CD4-positive, alpha-beta T cell treated with Interleukin-4 for 4 hours (primary cell): Measurements from ENCODE around the gene VSTM2B.
"Not testable (repeated sequence)": the region's sequence is repeated elsewhere in the genome, so short reads cannot be mapped to it uniquely, and the experiment has no call there.

Experiments used
- DNase-seq: peaks from one replicate; pipeline ENCODE4 v3.0.0-alpha.2; 2020

Gene VSTM2B

DNA sequence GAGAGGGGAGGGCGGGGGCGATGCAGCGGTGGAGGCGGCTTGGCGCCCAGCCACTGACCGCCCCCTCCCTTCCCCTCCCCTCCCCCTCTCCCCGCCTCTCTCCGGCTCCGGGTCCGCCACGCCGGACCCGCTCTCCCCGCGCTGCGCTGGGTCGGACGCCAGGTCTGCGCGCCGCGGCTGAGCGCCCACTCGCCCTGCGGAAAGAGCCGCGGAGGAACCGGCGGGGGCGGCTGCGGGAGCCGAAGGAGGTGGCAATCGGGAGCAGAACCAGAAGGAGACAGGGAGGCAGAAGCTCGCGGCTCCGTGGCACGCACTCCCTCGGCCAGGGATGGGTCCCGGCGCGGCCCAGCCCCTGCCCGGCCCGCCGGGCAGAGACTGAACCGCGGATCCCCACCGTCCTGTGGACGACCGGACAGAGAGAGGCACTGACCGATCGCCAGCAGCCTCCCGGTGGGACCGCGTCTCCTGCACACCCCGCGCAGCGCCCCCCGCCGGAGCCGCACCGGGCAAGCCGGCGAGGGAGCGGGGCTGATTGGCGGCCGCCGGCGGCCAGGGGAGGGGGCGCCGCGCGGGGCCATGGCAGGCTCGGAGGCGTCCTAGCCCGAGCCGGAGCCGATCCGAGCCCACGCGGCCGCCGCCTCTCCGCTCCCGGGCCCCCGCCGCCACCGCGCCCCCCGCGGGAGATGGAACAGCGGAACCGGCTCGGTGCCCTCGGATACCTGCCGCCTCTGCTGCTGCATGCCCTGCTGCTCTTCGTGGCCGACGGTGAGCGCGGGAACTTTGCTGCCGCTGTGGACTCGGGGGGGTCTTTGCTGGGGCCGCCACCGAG is at the start of gene VSTM2B:
VSTM2B (plus strand) TSS at position 94 of the 829 bp plus-strand sequence; CDS start at position 684, 590 bp downstream.
- DNase-seq, result no peak

DNA sequence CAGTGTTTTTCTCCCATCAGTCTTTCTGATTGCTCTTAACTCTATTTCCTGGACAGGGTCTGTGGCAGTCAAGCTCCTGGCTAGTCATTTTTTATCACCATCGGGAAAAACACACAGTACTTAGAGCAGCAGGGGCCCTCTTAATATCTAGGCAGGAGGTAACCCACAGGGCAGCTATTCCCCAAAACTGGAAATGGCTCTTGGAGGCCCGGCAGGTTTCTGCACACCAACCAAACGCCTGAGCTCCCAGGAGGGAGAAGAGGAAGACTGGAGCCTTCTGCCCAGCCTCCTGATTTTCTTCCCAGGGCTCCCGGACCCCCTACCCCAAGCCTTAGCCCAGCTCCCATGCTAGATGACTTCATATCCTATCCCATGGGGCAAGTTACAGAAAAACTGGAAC is 49.3 kb upstream of the VSTM2B start:
- DNase-seq, result no peak

DNA sequence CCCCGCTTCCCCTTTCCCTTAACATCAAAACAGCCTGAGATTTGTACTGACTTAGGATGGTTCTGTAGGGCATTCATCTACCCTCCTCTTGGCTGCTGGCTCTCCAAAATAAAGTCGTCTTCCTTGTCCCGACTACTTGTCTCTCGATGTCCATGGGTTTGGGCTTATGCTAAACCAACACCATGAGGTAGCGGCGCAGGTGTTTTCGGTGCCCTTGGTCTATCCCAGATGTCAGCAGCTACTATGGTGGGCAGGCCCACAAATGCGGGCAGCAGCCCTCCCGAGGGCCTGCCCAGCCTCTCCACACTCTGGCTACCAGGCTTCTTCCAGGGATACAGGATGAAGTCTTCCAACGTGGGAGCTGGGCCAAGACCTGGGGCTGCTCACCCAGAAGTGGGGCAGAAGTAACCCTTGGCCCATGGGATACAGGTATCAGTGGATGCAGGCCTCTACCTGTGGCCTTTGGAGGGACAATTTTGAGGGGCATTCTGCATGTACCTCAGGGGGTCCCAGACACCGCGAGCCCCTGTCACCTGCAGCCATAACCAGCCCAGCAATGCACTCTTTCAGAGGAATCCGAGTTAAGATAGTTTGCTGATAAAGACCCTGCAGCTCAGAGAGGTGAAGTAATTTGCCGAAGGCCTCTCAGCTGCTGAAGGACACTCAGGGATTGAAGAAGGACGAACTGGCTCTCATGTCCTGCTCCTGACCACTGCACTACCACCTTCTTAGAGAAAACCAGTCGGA is 47.8 kb upstream of the VSTM2B start:
- DNase-seq, result no peak

DNA sequence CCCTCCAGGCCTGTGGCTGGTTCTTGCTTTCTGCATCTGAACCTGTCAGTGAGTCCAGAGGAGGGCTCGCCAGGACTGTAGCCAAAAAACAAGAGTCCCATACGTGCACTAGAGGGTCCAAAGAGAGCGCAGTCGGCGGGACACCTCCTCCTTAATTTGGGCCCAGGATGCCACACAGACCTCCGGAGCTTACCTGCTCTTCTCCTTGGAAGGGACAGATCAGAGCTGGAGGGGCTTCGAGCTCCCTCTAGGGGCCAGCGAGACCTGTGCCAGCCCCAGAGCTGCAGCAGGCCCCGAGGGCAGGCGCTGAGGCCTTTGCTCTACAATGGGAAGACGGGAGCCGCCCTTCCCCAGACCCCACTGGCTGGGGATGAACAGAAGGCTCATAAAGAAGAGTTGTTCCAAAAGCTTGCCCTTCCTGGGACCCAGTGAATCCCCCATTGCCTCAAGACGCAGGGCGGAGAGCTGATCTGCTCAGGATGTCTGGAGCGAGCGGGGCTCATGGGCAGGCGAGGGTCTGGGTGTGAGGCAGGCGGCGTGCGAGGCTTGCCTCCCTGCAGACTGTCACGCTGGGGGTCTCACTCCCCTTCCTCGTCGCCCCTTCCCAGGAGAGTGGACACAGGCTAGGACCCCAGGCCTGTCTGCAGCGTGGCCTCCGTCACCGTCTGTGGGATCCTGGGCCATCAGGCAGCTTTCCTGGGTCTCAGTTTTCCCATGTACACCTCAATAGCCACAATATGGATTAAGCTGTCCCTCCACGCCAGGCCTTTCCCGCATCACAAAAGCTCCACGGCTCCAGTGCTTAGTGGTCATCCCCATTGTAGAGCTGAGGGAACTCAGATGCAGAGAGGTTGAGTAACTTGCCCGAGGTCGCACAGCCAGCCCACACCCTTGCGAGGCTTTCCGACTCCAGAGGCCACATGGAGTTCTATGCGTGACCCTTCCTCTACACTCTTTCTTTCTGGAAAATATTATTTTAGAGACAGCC is 46.9 kb upstream of the VSTM2B start:
- DNase-seq, result no peak

DNA sequence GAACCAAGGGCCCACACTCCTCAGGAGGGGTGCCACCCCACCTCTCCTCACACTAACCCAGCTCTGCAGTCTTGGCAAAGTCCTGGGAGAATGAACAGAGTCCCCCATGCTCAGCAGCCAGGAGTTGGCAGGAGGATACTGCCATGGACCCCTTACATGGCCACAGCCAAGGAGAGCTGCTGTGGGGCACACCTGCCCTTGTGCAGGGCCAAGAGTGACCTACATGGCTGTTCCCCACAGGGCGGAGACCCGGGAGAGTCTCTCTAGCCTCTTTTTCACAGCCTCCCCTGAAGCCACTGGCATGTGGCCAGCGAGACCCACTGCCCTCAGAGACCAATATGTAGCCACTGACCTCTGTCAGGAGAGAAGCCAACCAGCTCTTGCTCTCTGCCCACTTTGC is 45.9 kb upstream of the VSTM2B start:
- DNase-seq, result no peak

DNA sequence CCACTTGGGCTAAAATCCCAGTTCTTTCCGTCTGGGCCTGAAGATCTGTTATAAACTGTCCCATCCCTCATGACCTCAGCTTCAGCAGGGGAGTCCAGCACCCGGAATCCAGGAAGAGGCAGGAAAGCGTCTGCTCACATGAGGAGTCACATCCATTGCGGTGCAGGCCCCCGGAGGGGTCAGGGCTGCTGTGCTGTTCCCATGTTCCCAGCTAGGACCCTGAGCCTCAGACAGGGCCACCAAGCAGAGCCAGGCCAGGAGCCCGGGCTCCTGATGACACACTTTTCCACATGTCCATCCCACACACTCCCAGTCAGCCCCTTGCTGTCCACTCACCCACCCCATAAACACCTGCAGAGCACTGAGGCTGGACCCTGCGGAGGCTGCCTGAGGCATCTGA is 45.3 kb upstream of the VSTM2B start:
- DNase-seq, result no peak

DNA sequence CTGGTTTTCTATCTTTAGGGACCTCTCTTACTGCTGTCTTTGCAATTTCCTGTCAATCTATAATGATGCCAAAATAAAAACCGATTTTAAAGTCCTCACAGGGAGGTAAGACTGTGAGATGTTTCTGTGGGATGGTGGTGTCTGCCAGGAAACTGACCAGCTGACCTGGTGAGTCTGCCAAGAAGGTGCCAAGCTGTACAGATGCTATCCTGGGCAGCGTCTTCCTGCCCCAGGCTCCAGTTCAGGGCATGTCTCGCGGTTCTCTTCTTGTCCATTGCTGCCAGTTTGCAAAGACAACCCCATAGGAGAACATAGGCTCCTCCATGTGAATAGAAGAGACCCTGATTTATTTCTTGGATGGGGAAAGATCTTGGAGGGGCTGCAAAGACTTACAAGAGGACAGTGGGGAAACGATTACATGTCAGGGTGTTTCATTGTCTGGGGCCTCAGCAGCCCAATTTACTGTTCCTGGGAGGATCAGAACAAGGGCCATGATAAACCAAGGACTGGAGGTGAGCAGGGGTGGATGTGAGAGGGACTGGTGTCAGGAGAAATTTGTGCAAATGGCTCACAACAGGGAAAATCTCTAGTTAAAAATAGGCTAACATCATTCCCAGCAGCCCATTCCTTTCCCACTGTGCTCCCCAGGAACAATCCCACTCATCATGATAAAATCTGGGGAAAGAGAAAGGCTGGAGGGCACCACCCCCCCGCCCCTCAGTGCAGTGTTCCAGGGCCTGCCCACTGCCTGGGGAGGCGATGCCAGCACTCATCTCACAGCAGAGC is 42.7 kb upstream of the VSTM2B start:
- no peak for DNase-seq

DNA sequence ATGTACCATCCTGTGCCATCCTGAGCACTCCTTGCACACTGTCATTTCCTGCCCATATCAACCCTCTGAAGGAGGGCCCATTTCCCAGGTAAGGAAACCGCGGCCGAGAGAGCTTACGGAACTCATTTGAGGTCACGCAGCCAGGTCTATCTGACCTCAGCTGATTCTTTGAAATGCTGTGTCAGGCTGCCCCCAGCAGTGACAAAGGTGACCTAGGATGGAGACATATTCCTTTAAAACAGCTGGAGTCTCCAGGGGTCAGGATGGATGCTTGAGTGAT is 42.2 kb upstream of the VSTM2B start:
- DNase-seq, result no peak

DNA sequence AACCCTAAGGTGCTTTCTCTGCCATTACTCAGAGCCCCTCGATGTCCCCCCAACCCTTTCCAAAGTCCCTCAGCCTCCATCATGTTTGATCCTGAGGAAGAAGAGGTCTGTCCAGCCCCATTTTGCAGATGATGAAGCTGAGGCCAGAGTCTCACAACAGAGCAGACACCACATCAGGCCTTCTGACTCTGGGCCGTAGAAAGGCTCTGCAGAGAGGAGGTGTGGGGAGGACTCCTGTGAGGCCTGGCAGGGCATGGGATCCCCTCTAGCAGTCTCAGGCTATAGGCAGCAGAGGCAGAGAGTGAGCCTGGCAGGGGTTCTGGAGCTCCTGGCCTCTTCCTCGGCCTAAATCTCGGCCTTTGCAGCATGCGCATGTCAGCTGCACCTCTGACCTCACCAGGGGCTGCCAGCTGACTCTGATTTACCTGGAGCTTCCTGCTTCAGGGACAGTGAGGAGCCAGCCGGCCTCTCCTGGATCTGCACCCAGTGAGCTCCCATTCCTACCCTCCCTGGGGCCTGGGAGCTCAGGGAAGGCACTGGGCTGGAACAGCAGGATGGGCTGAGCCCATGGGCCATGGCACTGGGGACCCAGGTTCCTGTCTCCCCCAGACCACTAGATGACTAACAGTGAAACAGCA is 41.7 kb upstream of the VSTM2B start:
- DNase-seq, result no peak

DNA sequence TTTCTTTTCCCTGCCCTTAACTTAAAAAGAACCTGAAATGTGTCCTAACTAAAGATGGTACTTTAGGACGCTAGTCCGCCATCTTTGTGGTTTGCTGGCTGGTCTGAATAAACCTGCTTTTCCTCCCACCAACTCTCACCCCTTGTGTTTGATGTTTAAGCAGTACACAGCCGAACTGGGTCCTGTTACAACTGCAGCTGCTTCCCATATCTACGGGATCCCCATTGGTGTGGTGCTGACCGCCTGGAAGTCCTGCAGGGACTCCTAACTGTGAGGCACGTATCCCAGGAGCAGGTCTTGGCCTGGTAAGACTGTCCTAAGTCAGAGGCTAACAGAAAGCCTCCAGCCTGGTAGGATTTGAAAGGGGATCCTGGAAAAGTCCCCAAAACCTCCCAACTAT is 40.9 kb upstream of the VSTM2B start:
- DNase-seq, result no peak

DNA sequence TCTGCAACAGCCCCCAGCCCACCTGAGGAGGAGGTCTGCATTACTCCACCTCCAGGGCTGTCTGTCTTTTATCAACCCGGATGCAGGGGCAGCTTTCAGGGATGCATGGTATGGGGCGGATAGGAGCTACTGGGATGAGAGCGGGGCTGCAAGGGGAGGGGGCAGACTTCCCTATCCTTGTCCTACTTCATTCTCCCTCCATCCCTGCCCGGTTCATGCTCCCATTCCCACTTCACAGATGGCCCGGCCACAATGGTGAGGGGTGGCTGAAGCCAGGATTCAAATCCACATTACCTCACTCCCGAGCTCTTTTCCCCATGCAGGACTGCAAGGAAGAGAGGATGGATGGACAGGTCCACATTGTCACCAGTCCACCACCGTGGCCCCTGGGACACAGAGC is 40.5 kb upstream of the VSTM2B start:
- no peak for DNase-seq

DNA sequence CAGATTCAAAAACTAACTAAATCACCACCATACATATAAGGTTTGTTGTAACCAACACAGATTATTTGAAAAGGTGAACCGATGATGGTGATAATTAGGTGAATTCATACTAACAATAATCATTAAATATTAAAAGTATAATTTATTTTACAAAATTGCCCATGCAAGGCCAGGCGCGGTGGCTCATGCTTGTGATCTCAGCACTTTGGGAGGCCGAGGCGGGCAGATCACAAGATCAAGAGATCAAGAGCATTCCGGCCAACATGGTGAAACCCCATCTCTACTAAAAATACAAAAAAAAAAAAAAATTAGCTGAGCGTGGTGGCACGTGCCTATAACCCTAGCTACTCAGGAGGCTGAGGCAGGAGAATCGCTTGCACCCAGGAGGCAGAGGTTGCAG is 38.8 kb upstream of the VSTM2B start:
- DNase-seq, result not testable (repeated sequence)

DNA sequence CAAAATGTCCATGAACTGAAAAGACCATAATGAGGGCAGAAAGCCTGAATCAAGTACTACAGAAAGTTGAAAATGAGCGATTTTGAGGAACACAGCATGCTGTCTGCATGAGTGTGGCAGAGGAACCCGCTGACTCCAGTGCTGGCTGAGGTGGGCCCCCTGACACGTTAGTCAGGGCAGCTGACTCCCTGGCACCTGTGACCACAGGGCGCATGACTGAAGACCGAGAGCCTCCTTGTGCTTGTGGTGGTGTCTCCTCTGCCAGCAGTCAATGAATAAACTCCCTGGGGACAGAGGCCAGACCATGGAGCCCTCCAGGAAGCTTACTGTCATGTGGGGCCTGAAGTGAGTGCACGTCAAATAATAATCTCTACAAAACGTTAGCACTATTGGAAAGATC is 38.4 kb upstream of the VSTM2B start:
- no peak for DNase-seq

DNA sequence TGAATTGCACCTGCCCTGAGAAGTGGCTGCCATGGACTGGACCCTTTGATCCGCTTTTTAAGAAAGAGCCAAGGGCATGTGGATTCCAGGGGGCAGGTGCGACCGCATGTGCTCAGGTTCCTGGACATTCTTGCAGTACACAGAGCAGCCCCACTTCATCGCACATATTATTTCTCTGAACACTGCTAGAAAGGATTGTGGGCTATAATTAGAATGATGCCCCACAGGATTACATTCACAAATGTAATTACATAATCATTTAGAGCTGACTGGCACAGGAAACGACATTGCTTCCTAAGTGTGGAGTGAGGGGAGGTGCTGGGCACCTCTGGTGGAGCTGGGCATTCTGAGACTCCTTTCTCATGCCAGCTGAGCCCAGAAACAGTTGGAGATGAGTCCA is 37.5 kb upstream of the VSTM2B start:
- no peak for DNase-seq

DNA sequence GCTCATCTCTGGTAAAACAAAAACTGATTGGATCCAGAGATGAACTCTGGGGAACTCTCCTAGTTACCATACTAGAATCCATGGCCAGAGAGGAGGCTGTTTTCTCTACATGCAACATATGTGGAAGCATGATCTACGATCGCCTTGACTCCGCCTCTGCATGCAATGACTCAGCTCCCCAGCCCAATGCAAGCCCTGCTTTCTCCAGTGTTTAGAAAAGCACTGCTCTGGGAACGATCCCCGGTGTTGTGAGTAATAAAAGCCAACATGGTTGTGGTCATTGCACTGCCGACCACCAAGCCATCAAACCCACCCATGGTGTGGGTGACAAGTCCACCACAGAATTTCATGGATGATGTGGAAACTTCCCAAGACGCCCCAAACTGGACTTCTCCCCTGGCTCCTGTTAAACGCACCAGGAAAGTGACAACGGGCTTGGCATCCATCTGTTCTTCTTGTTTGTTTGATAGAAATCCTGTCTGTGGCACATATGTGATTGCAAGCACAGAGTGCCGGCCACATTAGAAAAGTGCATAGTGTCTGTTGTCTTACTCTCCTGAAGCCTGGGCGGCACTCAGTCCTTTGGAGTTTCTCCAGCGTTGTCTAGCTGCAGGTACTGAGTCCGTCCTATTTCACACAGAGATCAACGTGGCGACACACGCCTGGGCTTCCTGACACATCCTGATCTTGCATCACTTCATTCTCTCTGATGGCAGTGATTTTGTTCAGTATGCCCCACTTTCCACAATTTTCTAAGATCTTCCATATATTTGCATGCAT is 36.4 kb upstream of the VSTM2B start:
- no peak for DNase-seq

DNA sequence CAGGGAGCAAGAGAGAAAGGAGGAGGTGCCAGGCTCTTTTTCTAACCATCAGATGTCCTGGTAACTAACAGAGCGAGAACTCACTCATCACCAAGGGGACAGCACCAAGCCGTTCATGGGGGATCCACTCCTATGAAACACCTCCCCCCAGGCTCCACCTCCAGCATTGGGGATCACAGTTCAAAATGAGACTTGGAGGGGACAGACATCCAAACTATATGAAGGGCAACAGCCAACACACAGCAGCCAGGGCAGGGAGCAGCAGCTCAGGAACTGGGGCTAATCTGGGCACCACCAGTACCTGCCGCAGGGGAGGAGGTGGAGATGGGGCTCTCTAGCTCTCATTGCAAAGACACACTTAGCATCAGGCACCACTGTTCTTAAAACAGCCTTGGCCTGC is 34.3 kb upstream of the VSTM2B start:
- no peak for DNase-seq

DNA sequence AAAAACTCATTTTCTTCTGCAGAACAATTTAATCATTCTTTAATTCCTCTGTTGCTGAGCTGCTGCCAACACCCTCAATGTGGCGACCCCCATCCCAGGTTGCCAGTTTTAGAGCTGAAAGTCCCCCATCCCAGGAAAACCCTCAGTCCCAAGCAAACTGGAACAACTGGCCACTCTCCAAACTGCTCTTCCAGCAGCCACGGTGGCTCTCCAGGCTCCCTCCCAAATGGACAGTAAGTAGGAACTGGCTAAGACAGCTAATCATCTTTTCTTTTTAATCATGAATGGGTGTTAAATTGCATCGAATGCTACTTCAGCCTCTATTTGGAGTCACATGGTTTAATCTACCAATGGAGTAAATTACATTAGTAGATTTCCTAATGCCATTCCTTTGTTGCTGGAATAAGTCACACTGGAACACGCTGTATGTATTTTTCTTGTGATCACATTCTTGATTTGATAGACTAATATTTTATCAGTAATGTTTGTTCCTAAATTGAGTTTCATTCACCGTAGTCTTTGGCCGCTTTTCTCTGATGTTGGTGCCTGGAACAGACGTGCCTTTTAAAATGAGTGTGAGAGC is 33.7 kb upstream of the VSTM2B start:
- DNase-seq, result no peak

DNA sequence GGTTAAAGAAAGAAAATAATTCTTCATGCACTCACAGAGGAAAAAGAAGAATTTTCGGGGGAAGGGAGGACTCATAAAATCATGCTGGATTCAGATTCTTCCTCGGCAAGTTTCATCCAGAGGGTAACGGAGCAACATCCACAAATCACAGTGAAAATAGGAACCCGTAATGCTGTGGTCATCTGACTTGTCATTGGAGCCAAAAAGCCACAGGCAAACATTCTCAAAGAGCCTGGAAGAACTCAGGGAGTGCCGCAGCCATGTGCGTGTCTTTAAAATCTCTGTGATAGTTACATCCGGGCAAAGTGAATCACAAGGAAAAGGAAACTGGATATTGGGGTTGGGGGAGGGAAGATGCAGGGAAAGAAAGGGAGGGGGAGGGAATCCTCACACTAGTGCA is 33.0 kb upstream of the VSTM2B start:
- DNase-seq, result no peak

DNA sequence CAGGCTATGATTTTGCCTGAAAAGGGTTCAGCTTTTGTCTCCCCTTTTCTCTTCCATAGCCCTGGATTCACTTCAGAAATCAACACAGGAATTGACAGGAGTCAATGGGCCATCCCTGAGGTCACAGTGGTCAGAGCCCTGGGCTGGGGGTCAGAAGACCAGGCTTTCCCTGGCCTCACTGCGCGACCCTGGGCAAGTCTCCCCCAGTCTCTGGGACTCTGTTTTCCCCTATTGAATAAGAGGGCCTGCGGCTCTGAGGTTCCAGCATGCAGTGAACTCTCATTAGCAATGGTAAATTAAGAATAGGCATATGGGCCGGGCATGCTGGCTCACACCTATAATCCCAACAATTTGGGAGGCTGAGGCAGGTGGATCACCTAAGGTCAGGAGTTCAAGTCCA is 30.7 kb upstream of the VSTM2B start:
- DNase-seq, result no peak

DNA sequence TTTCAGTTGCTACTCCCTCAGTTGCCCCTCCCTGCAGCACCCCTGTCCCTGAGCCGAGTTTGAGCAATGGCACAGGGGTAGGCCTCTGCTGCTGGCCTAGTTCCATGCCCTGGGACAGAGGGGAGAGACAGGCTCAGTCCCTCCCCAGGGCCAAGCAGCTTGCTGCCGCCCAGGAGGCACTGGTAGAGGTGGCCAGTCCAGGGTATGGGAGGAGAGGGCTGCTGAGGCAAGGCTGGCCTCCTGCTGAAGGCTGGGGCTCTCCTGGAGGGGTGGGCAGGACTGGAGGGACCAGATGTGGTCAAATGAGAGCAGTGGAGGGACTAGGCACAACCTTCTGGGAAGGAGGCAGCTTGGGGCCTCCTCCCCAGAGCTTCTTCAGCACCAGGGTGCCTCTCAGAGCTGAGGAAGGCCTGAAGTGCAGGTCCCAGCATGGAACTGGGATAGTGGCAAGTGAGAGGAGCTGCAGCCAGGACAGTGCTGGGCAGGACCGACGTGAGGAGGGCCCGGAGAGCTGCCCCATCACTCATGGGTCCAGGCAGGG is 29.8 kb upstream of the VSTM2B start:
- DNase-seq, result no peak

DNA sequence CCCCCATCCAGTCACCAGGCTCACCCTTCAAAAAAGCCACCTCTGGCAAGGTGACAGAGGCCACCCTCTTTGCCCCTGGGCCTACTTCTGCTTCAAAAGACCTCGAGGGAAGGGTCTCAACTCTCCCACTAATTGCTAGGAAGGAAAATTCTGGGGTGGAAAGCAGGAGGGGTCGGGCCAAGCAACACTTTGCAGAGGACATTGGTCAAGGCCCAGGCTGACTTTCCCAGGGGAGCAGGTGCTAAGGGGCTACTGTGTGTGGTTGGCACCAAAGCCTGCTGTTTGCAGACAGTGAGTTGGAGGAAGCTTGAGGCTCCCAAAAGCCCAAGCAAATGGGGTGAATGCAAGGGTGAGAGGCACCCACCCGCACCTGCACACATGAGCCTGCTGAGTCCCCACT is 28.6 kb upstream of the VSTM2B start:
- no peak for DNase-seq
